ENCODE measurements around the gene MME. TPM values are rescaled to one million over a fixed set of nuclear protein-coding genes. Genes with fewer than 3 reads are reported as not detected.

Gene MME
- total RNA-seq, 1 donor from 2014 or later: 11.5 TPM

Other genes with a start within 250 kb of the MME start
- 3.9 TPM for gene STRIT1, start 213.4 kb downstream of the MME start, total RNA-seq

Measured in tongue (tissue), 1 donor.